IMR-90 (cell line): ENCODE results near the gene ARPP21. TPM values are rescaled to one million over a fixed set of nuclear protein-coding genes. Genes with fewer than 3 reads are reported as not detected.

Experiments
- ATAC-seq: fragments of 200-7000 bp; cut with Tn5 transposase; 2 replicates; pipeline ENCODE4 v1.9.1; 2020; ENCODE audit warnings: low read depth, mild to moderate bottlenecking, moderate library complexity
- BruUV-seq: library from RNA; stranded (reverse); fragments of 400-500 nt; replicated peaks from 2 replicates; lab custom pipeline; 2021; lab: Mats Ljungman, UMichigan
- CTCF ChIA-PET: fragments of 300-600 bp; formaldehyde crosslinking; extraction: SDS; loops from one replicate; lab custom pipeline; 2021; ENCODE audit warnings: antibody characterized with exemption; lab: Yijun Ruan, JAX
- POLR2A ChIA-PET: fragments of 300-600 bp; sonication (Branson Sonifier 250); formaldehyde crosslinking; loops from one replicate; lab custom pipeline; 2022; ENCODE audit warnings: antibody characterized with exemption; ENCODE audit not compliant: unreplicated experiment; lab: Charles Lee
- DNase-seq: peaks from one replicate; pipeline ENCODE4 v3.0.0; 2013
- H2AFZ ChIP-seq: replicated peaks from 2 replicates; pipeline ENCODE3; 2013; ENCODE audit warnings: low read length, mild to moderate bottlenecking; ENCODE audit not compliant: poor library complexity
- H2AK5ac ChIP-seq: 2 replicates; pipeline ENCODE4 v1.6.1; 2013; ENCODE audit warnings: low read depth, low read length, inconsistent platforms
- H2AK9ac ChIP-seq: replicated peaks from 2 replicates; pipeline ENCODE3; 2013; ENCODE audit warnings: mild to moderate bottlenecking, low read depth, low read length, moderate library complexity; ENCODE audit not compliant: poor library complexity
- H2BK120ac ChIP-seq: 2 replicates; pipeline ENCODE4 v1.6.1; 2013; ENCODE audit warnings: low read depth, low read length, inconsistent platforms
- H2BK15ac ChIP-seq: 3 replicates; pipeline ENCODE4 v1.6.1; 2013; ENCODE audit warnings: low read depth, low read length, inconsistent platforms
- H2BK20ac ChIP-seq: 2 replicates; pipeline ENCODE4 v1.6.1; 2013; ENCODE audit warnings: low read depth, mild to moderate bottlenecking, inconsistent platforms, low read length, moderate library complexity
- H2BK5ac ChIP-seq: 2 replicates; pipeline ENCODE4 v1.6.1; 2013; ENCODE audit warnings: mild to moderate bottlenecking, low read depth, low read length, inconsistent platforms; ENCODE audit not compliant: poor library complexity, severe bottlenecking
- H3K14ac ChIP-seq: replicated peaks from 2 replicates; pipeline ENCODE4 v1.6.1; 2013; ENCODE audit warnings: low read depth, low read length, inconsistent platforms
- H3K18ac ChIP-seq: 2 replicates; pipeline ENCODE4 v1.6.1; 2013; ENCODE audit warnings: low read depth, low read length, control low read depth
- H3K23ac ChIP-seq: 2 replicates; pipeline ENCODE4 v1.6.1; 2013; ENCODE audit warnings: low read depth, low read length, inconsistent platforms
- H3K27ac ChIP-seq: 2 replicates; pipeline ENCODE4 v1.5.1; 2013; ENCODE audit warnings: mild to moderate bottlenecking, control low read depth, low read length; ENCODE audit not compliant: insufficient read depth
- H3K27me3 ChIP-seq: 2 replicates; pipeline ENCODE4 v1.6.1; 2013; ENCODE audit warnings: low read length; ENCODE audit not compliant: control insufficient read depth, insufficient read depth
- H3K36me3 ChIP-seq: 2 replicates; pipeline ENCODE4 v1.6.1; 2013; ENCODE audit warnings: low read length, mixed read lengths; ENCODE audit not compliant: control insufficient read depth, insufficient read depth
- H3K4ac ChIP-seq: 2 replicates; pipeline ENCODE4 v1.6.1; 2013; ENCODE audit warnings: low read depth, low read length, inconsistent platforms
- H3K4me1 ChIP-seq: 2 replicates; pipeline ENCODE4 v1.6.1; 2013; ENCODE audit warnings: low read length, mixed read lengths; ENCODE audit not compliant: control insufficient read depth, insufficient read depth
- H3K4me2 ChIP-seq: 2 replicates; pipeline ENCODE4 v1.6.1; 2013; ENCODE audit warnings: low read depth, mild to moderate bottlenecking, control low read depth, low read length, moderate library complexity
- H3K4me3 ChIP-seq: 2 replicates; pipeline ENCODE4 v1.5.1; 2013; ENCODE audit warnings: low read depth, mild to moderate bottlenecking, control low read depth, low read length, moderate library complexity; ENCODE audit not compliant: insufficient read depth
- H3K56ac ChIP-seq: 2 replicates; pipeline ENCODE4 v1.6.1; 2013; ENCODE audit warnings: low read length, inconsistent platforms; ENCODE audit not compliant: insufficient read depth; ENCODE audit errors: extremely low read depth
- H3K79me1 ChIP-seq, 2 experiments: 2 replicates each; pipeline ENCODE4 v1.6.1; 2013; ENCODE audit warnings: low read length in 2 of 2, inconsistent platforms in 1 of 2, low read depth in 1 of 2
- H3K9ac ChIP-seq: 2 replicates; pipeline ENCODE4 v1.6.1; 2013; ENCODE audit warnings: low read depth, low read length, control low read depth
- H3K9me1 ChIP-seq: 2 replicates; pipeline ENCODE4 v1.6.1; 2013; ENCODE audit warnings: low read length, inconsistent platforms; ENCODE audit not compliant: insufficient read depth
- H3K9me3 ChIP-seq: 2 replicates; pipeline ENCODE4 v1.6.1; 2013; ENCODE audit warnings: low read length; ENCODE audit not compliant: control insufficient read depth, insufficient read depth
- H4K20me1 ChIP-seq: 2 replicates; pipeline ENCODE4 v1.6.1; 2013; ENCODE audit warnings: low read length, inconsistent platforms; ENCODE audit not compliant: insufficient read depth
- H4K5ac ChIP-seq: 2 replicates; pipeline ENCODE4 v1.6.1; 2013; ENCODE audit warnings: mild to moderate bottlenecking, low read depth, low read length, control low read depth
- H4K8ac ChIP-seq, 2 experiments: 2 replicates each; pipeline ENCODE4 v1.6.1; 2013; ENCODE audit warnings: low read depth in 2 of 2, low read length in 2 of 2, control low read depth in 1 of 2, inconsistent platforms in 1 of 2
- H4K91ac ChIP-seq: 2 replicates; pipeline ENCODE4 v1.6.1; 2013; ENCODE audit warnings: low read depth, low read length, inconsistent platforms; ENCODE audit not compliant: insufficient read depth
- BHLHE40 ChIP-seq: fragments of 150-350 bp; IDR thresholded peaks from 2 replicates; pipeline ENCODE4 v1.6.1; 2016; ENCODE audit warnings: mild to moderate bottlenecking, low read depth, low read length
- CTCF ChIP-seq: conservative IDR thresholded peaks from 2 replicates; pipeline ENCODE4 v1.5.1; 2012; ENCODE audit warnings: mild to moderate bottlenecking, low read depth, low read length, improper control_type of control experiment
- FOS ChIP-seq: fragments of 150-350 bp; IDR thresholded peaks from 2 replicates; pipeline ENCODE4 v1.6.1; 2016; ENCODE audit warnings: low read depth, low read length
- MAFK ChIP-seq: IDR thresholded peaks from 2 replicates; pipeline ENCODE4 v1.6.1; 2012; ENCODE audit warnings: low read depth, low read length, improper control_type of control experiment
- NFE2L2 ChIP-seq: fragments of 150-350 bp; IDR thresholded peaks from 2 replicates; pipeline ENCODE4 v1.6.1; 2016; ENCODE audit warnings: low read depth, mild to moderate bottlenecking, low read length
- POLR2A ChIP-seq: IDR thresholded peaks from 2 replicates; pipeline ENCODE4 v1.6.1; 2012; ENCODE audit warnings: mild to moderate bottlenecking, low read depth, low read length
- RAD21 ChIP-seq: IDR thresholded peaks from 2 replicates; pipeline ENCODE4 v1.6.1; 2012; ENCODE audit warnings: low read length, improper control_type of control experiment
- SMC3 ChIP-seq: fragments of 150-350 bp; IDR thresholded peaks from 2 replicates; pipeline ENCODE4 v1.6.1; 2016; ENCODE audit warnings: low read depth, mild to moderate bottlenecking, antibody characterized with exemption, low read length, moderate library complexity
- dilution Hi-C: fragments of 300-500 bp; cut with HindIII; formaldehyde crosslinking; loops from one replicate; pipeline ENCODE4 v1.14.3; 2018; ENCODE audit warnings: low sequenced_read_pairs; ENCODE audit not compliant: unreplicated experiment
- in situ Hi-C: fragments of 300-500 bp; cut with MboI; formaldehyde crosslinking; loops from 3 replicates; pipeline ENCODE4 v1.14.3; 2019; ENCODE audit warnings: low sequenced_read_pairs, inconsistent platforms, mixed read lengths
- intact Hi-C: fragments of 100-400 bp; cut with micrococcal nuclease; formaldehyde crosslinking; loops from 2 replicates; pipeline ENCODE4 v1.10.0; 2022
- polyA plus RNA-seq, 3 experiments: library from polyadenylated mRNA; depleted of rRNA; stranded (reverse); fragments of >200 nt; gene quantifications; 2 replicates each; pipeline ENCODE4 v1.2.3, GENCODE V29; 2012; ENCODE audit warnings: low replicate concordance in 1 of 3
- total RNA-seq: library from RNA; depleted of rRNA; stranded (reverse); fragments of >200 nt; gene quantifications from 2 replicates; pipeline ENCODE4 v1.2.3, GENCODE V29; 2012

The ARPP21 gene
- total and polyA plus RNA-seq, 2 of the 4 experiments (the other 2 are of a cell fraction), result not detected

DNA sequence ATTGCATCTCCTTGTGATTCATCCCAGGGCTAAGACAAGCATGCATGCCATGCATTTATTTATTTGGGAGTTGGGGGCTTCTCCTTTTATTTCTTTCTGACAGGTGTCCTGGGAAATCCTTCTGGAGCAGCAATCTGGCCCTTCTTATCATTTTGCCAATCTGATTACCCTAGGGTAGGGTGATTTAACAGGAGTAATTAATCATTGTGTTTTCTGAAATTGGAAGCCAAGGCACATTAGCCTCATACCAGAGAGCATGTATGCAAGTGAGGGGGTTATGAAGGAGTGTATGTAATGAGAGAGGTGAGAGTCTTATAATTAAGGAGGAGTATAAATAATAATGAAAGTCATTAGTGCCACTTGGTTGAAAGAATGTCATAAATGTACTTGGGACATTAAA lies 37.4 kb upstream of the ARPP21 start:
- Histone ChIP-seq H2BK15ac (no peak overlapping the region), H4K5ac (no peak overlapping the region), H3K36me3 (no peaks in the 10 kb centered on the region), H3K14ac (no peak overlapping the region), H2BK20ac (no peak overlapping the region), H4K8ac (no peak overlapping the region), H3K4me2 (no peak overlapping the region), H3K4me3 (no peak overlapping the region), H3K9me1 (no peaks in the 10 kb centered on the region), H2AK5ac (no peak overlapping the region), H3K56ac (no peak overlapping the region), H2AK9ac (no peak overlapping the region), H2BK120ac (no peak overlapping the region), H3K4ac (no peak overlapping the region), H3K79me1 (no peaks in the 10 kb centered on the region), H3K23ac (no peak overlapping the region), H2AFZ (no peak overlapping the region), H2BK5ac (no peak overlapping the region), H4K91ac (no peak overlapping the region), H3K4me1 (no peaks in the 10 kb centered on the region), H4K20me1 (no peaks in the 10 kb centered on the region), H3K27me3 (no peaks in the 10 kb centered on the region), H3K9me3 (peaks cover 6% of the 10 kb centered on the region; the same call in 1 of the 2 replicates), H3K18ac (no peak overlapping the region), H3K9ac (no peak overlapping the region), H3K27ac (no peak overlapping the region)
- TF ChIP-seq RAD21 (no peak), BHLHE40 (no peak), POLR2A (no peak), SMC3 (no peak), CTCF (no peak), NFE2L2 (no peak), MAFK (no peak), FOS (no peak)
- ChIA-PET POLR2A (no interaction called here), CTCF (no interaction called here)
- dilution Hi-C loops, result no loop called here
- ATAC-seq (no peak), DNase-seq (no peak)
- intact Hi-C loops, result no loop called here
- BruUV-seq, result no TSS peak
- in situ Hi-C loops, result no loop called here
